ENCODE results near the gene ERFL. TPM values are rescaled to one million over a fixed set of nuclear protein-coding genes. Genes with fewer than 3 reads are reported as not detected.
"Not testable (repeated sequence)": the region's sequence is repeated elsewhere in the genome, so short reads cannot be mapped to it uniquely, and the experiment has no call there.

The ERFL gene
- total and polyA plus RNA-seq, 4 experiments from 2014 or later, result 0.11 to 9.2 (median 6.6) TPM; not detected in 1

GRCh38 chr19:41879670-41880328 is 48.5 kb downstream of the ERFL start:
- Mint-ChIP-seq H3K27ac (peak overlapping the region; percentile 80 to 95 (median 89)), H3K36me3 (peaks cover 11 to 17% of the 10 kb centered on the region in 2 donors), H3K9me3 (no peaks in the 10 kb centered on the region), H3K4me1 (peaks cover 36 to 89% (median 53%) of the 10 kb centered on the region in 4 donors), H3K4me3 (peak overlapping the region in 6 of 8 donors; percentile 9 to 73 (median 58)), H3K27me3 (no peaks in the 10 kb centered on the region)
- H3K27ac ChIP-seq (ENCODE audit: low read depth, low read length), result peak overlapping the region; percentile 32
- no peaks in the 10 kb centered on the region for H3K9me3 ChIP-seq (ENCODE audit: control insufficient read depth in 1 of 2, low read length in 2 of 2)
- CTCF ChIA-PET (ENCODE audit: partially characterized antibody), result interaction anchor here (0.5 kb wide), 1 partner anchor 73 kb away, joined by 3 read pairs; no protein-coding TSS in a partner anchor
- peaks cover 77% of the 10 kb centered on the region for H3K4me1 ChIP-seq (ENCODE audit: insufficient read depth, low read length)
- no peaks in the 10 kb centered on the region for H3K36me3 ChIP-seq (ENCODE audit: insufficient read depth, low read length)
- DNase-seq, result peak in 1 of 5 donors; percentile 28
- H3K4me3 ChIP-seq (ENCODE audit: low read length in 2 of 2), result no peak overlapping the region
- no peaks in the 10 kb centered on the region for H3K27me3 ChIP-seq (ENCODE audit: insufficient read depth, low read length)
- POLR2A ChIA-PET (ENCODE audit: partially characterized antibody), result interaction anchor here (0.7 to 13.9 kb wide), 4 partner anchors 14 to 371 kb away, joined by 4 to 349 read pairs (median 174); partner anchors contain the start of gene RPS19
- intact Hi-C loops (cut with micrococcal nuclease), result no loop called here

GRCh38 chr19:41879080-41879479 is 49.2 kb downstream of the ERFL start:
- intact Hi-C loops (cut with micrococcal nuclease), result no loop called here
- Histone ChIP-seq H3K36me3 (ENCODE audit: insufficient read depth, low read length) (no peaks in the 10 kb centered on the region), H3K27me3 (ENCODE audit: insufficient read depth, low read length) (no peaks in the 10 kb centered on the region), H3K4me3 (ENCODE audit: low read length in 2 of 2) (no peak overlapping the region), H3K9me3 (ENCODE audit: control insufficient read depth in 1 of 2, low read length in 2 of 2) (no peaks in the 10 kb centered on the region), H3K27ac (ENCODE audit: low read depth, low read length) (peak overlapping the region; percentile 32), H3K4me1 (ENCODE audit: insufficient read depth, low read length) (peaks cover 82% of the 10 kb centered on the region)
- Mint-ChIP-seq H3K9me3 (no peaks in the 10 kb centered on the region), H3K27ac (peak overlapping the region; percentile 10 to 100 (median 80)), H3K27me3 (no peaks in the 10 kb centered on the region), H3K4me1 (peaks cover 36 to 88% (median 56%) of the 10 kb centered on the region in 4 donors), H3K36me3 (peaks cover 11% of the 10 kb centered on the region in 2 donors), H3K4me3 (peak overlapping the region in 1 of 8 donors; percentile 25)
- peak in 1 of 5 donors; percentile 14 for DNase-seq
- POLR2A ChIA-PET (ENCODE audit: partially characterized antibody), result interaction anchor here (9.5 kb wide), 1 partner anchor 8 kb away, joined by 579 read pairs; the partner anchor contains the start of gene ARHGEF1
- CTCF ChIA-PET (ENCODE audit: partially characterized antibody), result no interaction called here

DNA sequence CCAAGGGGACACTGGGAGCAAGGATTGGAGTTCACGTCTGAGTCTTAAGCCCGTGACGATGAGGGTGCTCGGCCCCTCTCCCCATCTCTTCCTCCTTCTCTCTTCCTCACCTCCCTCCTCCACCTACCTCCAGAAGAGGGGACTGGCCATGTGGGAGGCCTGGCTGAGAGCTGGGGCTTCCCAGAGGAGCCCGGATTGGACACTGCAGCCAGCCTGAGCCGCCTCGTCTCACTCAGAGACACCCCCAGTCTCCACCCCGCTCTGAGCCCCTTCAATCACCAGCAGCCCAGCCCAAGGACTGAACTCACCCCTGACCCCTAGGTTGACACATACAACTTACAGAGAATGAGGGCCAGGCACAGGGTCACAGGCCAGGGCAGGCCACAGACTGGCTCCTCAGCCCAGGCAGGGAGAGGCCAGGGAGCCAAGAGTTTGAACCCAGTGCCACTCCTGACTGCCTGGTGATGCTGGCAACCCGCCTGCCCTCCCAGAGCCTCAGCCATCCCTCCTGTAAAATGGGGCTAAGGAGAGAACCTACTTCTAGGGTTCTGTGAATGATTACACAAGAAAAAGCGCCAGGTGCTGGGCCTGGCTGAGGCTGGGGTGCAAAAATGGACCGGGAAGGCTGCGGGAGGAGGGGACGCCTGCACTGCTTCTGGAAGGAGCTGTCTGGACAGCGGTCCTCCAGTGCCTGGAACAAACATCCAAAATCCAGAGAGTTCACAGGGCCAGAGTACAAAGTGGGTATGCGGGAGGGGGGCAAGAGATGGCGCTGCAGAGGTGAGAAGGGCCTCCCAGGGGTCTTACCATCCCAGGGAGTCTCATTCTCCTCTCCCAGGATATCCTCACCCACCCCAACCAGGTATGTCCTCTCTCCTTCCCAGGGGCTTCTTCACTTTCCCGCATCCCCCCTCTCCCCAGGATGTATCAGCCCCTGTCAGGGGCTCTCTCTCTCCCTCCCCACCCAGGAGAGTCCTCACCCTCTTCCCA is 50.0 kb downstream of the ERFL start:
- H3K27me3 ChIP-seq (ENCODE audit: insufficient read depth, low read length), result no peaks in the 10 kb centered on the region
- intact Hi-C loops (cut with micrococcal nuclease), result no loop called here
- Mint-ChIP-seq H3K9me3 (no peaks in the 10 kb centered on the region), H3K27ac (peak overlapping the region; percentile 89 to 100 (median 98)), H3K27me3 (no peaks in the 10 kb centered on the region), H3K36me3 (peaks cover 4 to 5% of the 10 kb centered on the region in 2 donors), H3K4me1 (peaks cover 39 to 89% (median 59%) of the 10 kb centered on the region in 4 donors), H3K4me3 (peak overlapping the region in 7 of 8 donors; percentile 23 to 72 (median 40))
- H3K4me3 ChIP-seq (ENCODE audit: low read length in 2 of 2), result peak overlapping the region in 1 of 2 donors; percentile 3
- ChIA-PET POLR2A (ENCODE audit: partially characterized antibody) (interaction anchor here (1.0 to 11.3 kb wide), 5 partner anchors 9 to 81 kb away, joined by 3 to 579 read pairs (median 8); partner anchors contain the start of genes ARHGEF1, RABAC1 and RPS19), CTCF (ENCODE audit: partially characterized antibody) (interaction anchor here (7.8 to 9.0 kb wide), 2 partner anchors 9 to 16 kb away, joined by 125 to 142 read pairs; partner anchors contain the start of gene RPS19)
- H3K9me3 ChIP-seq (ENCODE audit: control insufficient read depth in 1 of 2, low read length in 2 of 2), result no peaks in the 10 kb centered on the region
- H3K27ac ChIP-seq (ENCODE audit: low read depth, low read length), result peak overlapping the region; percentile 66
- H3K36me3 ChIP-seq (ENCODE audit: insufficient read depth, low read length), result no peaks in the 10 kb centered on the region
- peak in 1 of 5 donors; percentile 24 for DNase-seq
- H3K4me1 ChIP-seq (ENCODE audit: insufficient read depth, low read length), result peaks cover 91% of the 10 kb centered on the region

- no peaks in the 10 kb centered on the region for H3K36me3 Mint-ChIP-seq
- Histone ChIP-seq H3K4me1 (ENCODE audit: insufficient read depth, low read length) (peaks cover 96% of the 10 kb centered on the region), H3K4me3 (ENCODE audit: low read length in 2 of 2) (peak within 1 kb of the TSS; percentile 3 to 40), H3K9me3 (ENCODE audit: control insufficient read depth in 1 of 2, low read length in 2 of 2) (no peaks in the 10 kb centered on the region), H3K36me3 (ENCODE audit: insufficient read depth, low read length) (no peaks in the 10 kb centered on the region), H3K27ac (ENCODE audit: low read depth, low read length) (peak within 1 kb of the TSS; percentile 66), H3K27me3 (ENCODE audit: insufficient read depth, low read length) (no peaks in the 10 kb centered on the region)
- CTCF ChIA-PET (ENCODE audit: partially characterized antibody), result interaction anchor here (0.9 to 9.0 kb wide), 4 partner anchors 10 to 75 kb away, joined by 3 to 142 read pairs (median 93); partner anchors contain the start of gene RPS19
- intact Hi-C loops (cut with micrococcal nuclease), result no loop called here
- peaks cover 0 to 2% (median 0%) of the 10 kb centered on the region in 8 donors for H3K9me3 Mint-ChIP-seq
- peak within 1 kb of the TSS in 7 of 8 donors; percentile 23 to 88 (median 72) for H3K4me3 Mint-ChIP-seq
- DNase-seq, result peak in 1 of 5 donors; percentile 35
- H3K27me3 Mint-ChIP-seq, result no peaks in the 10 kb centered on the region
- H3K4me1 Mint-ChIP-seq, result peaks cover 39 to 94% (median 64%) of the 10 kb centered on the region in 4 donors
- POLR2A ChIA-PET (ENCODE audit: partially characterized antibody), result interaction anchor here (0.9 to 11.3 kb wide), 9 partner anchors 10 to 82 kb away, joined by 3 to 579 read pairs (median 5); partner anchors contain the start of genes ARHGEF1, ERFL, RABAC1 and RPS19
- H3K27ac Mint-ChIP-seq, result peak within 1 kb of the TSS; percentile 95 to 100 (median 98)
Observed at GRCh38 chr19:41876847-41877832, 51.1 kb downstream of the ERFL start, which contains the start of gene CD79A. Gene CD79A (plus strand): TSS chr19:41877279. CDS start chr19:41877305, 26 bp downstream.

DNA sequence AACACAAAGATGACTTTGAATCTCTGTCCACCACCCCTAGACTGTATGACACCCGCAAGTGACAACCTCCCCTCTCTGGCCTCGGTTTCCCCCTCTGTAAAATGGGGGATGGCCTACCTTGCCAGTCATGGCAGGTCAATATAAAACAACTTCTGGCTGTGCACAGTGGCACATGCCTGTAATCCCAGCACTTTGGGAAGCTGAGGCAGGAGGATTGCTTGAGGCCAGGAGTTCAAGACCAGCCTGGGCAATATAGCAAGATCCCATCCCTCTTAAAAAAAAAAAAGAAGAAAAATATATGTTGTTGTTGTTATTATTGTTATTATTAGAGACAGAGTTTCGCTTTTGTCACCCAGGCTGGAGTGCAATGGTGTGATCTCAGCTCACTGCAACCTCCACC is 52.3 kb downstream of the ERFL start:
- Mint-ChIP-seq H3K36me3 (peaks cover 6 to 10% of the 10 kb centered on the region in 2 donors), H3K4me1 (peaks cover 43 to 97% (median 68%) of the 10 kb centered on the region in 4 donors), H3K4me3 (peak overlapping the region; percentile 68 to 88 (median 80)), H3K27ac (peak overlapping the region; percentile 95 to 100 (median 98))
- peak overlapping the region; percentile 66 for H3K27ac ChIP-seq (ENCODE audit: low read depth, low read length)
- ChIA-PET CTCF (ENCODE audit: partially characterized antibody) (interaction anchor here (0.6 to 9.0 kb wide), 7 partner anchors 9 to 556 kb away, joined by 3 to 142 read pairs (median 61); partner anchors contain the start of gene RPS19), POLR2A (ENCODE audit: partially characterized antibody) (interaction anchor here (0.9 to 11.3 kb wide), 10 partner anchors 9 to 71 kb away, joined by 3 to 579 read pairs (median 12); partner anchors contain the start of genes ARHGEF1, ERFL and RPS19)
- H3K36me3 ChIP-seq (ENCODE audit: insufficient read depth, low read length); DNase-seq; H3K27me3 ChIP-seq (ENCODE audit: insufficient read depth, low read length); H3K27me3 Mint-ChIP-seq; H3K9me3 Mint-ChIP-seq; H3K9me3 ChIP-seq (ENCODE audit: control insufficient read depth in 1 of 2, low read length in 2 of 2): not testable (repeated sequence)
- H3K4me1 ChIP-seq (ENCODE audit: insufficient read depth, low read length), result peaks cover 97% of the 10 kb centered on the region
- peak overlapping the region in 1 of 2 donors; percentile 40 for H3K4me3 ChIP-seq (ENCODE audit: low read length in 2 of 2)
- intact Hi-C loops (cut with micrococcal nuclease), result loop anchor here (1.0 kb wide), 3 partner anchors 11 to 52 kb away; partner anchors contain the start of gene ERFL

Measured in CD4-positive, alpha-beta memory T cell (primary cell).